GM21825 (cell line): Measurements from ENCODE around the gene DBP.
"Not testable (repeated sequence)": the region's sequence is repeated elsewhere in the genome, so short reads cannot be mapped to it uniquely, and the experiment has no call there.

Experiments used
- ATAC-seq: cut with Tn5 transposase; IDR thresholded peaks from one replicate; pipeline ENCODE4 v1.9.1; 2021; ENCODE audit warnings: mild to moderate bottlenecking, moderate library complexity; ENCODE audit not compliant: unreplicated experiment

DBP gene

DNA sequence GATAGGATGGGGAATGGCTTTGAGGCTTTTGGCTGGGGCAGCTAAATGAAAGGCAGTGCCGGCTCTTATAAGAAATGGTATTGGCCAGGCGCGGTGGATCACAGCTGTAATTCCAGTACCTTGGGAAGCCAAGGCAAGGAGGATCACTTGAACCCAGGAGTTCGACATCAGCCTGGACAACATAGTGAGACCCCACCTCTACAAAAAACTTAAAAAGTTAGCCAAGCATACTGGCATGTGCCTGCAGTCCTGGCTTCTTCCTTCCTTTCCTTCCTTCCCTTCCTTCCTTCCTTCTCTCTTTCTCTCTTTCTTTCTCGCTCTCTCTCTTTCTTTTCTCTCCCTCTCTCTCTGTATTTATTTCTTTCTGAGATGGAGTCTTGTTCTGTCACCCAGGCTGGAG is 5.7 kb upstream of the DBP start:
- ATAC-seq: no peak

GRCh38 chr19:48641850-48642249 is 4.7 kb upstream of the DBP start:
- ATAC-seq: no peak

DNA sequence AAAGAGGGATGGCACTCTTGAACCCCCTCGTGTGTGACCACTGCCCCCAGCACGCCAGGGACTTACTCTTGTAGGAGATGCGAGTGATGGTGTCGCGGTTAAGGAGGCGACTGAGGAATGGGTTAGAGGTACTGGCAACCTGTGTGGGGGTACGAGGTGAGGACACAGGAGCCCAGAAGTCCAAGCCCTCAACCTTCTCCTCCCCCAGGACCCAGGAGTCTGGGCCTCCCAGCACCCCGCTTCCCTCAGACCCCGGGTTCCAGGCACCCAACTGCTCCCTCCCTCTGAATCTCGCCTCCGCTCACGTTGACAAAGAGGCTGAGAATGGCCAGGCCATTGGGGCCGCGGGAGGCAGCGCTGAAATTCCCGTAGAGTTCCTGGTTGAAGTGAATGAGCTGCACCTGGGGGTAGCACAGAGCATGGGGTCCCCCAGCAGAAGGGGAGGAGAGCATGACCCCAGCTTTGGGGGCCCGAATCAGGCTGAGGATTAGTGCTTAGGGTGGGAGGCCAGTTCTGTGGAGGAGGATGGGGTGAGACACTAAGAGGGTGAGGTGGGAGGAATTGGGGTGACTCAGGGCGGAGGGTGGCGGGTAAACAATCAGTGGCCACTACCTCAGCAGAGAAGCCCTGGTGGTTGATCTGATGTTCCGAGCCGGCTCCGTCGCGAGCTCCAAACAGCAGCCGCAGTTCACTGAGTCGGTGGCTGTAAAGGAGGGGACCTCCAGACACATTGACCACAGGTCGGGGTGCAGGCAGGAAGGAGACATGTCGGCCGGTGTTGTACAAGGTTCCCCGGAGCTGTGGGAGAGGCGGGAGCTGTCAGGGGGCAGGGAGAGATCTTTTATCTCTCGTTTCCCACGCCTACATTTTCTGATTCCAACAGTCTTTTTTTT is 2.5 kb upstream of the DBP start:
- no peak for ATAC-seq

GRCh38 chr19:48638831-48639381 is 1.7 kb upstream of the DBP start:
- ATAC-seq: no peak

GRCh38 chr19:48637948-48638830 is 1.0 kb upstream of the DBP start:
- peak; percentile 5 for ATAC-seq

GRCh38 chr19:48637449-48637947 is 319 bp upstream of the DBP start:
- peak; percentile 59 for ATAC-seq

DNA sequence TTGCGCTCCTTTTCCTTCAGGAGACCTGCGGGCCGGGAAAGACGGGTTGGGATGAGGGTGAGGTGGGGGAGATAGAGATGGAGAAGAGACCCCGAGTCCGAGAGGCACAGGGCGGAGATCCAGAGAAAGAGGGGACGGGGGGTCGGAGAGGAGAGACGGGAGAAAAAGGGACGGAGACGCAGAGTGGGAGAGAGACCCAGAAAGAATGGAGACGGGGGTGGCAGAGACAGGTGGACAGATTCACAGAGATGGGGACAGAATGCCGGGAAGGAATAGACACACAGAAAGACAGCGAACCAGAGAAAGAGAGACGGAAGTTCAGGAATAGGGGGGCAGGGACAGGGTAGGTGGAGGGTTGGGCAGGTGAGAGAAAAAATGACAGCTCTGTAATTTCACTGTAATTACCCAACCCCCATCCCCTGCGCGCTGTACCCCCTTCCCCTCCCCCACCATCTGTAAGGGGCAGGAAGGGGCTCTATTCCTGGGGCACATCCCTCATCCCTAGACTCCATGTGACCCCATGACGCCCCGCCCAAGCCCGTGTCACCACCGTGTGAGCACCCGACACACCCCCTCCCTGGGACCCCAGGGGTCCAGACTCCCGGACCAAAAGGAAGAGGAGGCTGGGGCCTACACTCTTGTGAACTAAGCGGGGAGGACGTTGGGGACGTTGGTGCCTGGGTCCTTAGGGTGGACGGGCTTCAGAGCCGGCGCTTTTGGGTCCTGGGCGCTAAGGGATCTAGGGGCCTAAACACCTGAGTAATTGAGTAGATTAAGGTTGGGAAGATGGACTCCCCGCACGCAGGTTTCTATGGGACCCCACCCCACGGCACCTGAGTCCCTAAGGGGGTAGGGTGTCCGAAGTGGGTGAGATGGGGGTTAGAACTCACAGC is 967 bp downstream of the DBP start:
- ATAC-seq: no peak

- no peak for ATAC-seq
Measured at GRCh38 chr19:48635263-48635965, 1.8 kb downstream of the DBP start.

DNA sequence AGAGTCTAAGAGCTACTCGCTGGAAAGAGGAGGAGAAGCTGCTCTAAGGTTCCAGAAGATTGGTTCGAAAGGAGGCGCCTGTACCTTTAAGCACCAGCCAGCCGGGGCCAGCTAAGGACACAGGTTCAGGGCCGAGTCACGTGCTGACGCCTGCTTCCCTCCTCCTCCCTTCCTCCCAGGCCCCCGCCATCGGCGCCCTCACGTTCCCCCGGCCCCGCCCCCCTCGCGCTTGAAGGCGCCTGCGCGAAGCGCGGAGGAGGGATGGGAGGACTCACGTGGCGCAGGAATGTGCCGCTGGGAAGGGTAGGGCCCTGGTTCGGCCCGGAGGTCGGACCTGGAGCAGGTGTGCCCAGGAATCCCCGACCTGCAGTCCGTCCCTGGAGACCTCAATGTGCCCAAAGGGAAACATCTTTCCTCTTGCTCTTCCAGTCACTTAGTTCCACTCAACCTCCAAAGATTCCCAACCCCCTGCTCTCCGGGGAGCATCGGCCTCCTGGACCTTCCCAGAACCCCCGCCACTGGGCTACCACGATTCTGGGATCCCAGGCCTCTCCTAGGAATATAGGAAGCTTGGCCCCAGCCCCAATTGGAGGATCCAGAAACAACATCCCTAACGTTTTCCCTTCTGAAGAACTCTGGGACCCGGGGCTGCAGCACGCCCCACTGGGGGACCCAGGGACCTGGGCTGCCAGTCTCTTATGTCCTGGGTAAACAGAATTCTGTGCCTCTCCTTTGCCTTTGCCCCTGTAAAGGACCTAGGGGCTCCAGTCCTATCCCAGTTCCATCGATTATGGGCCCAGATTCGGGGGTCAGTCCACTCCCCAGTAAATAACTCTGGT is 2.5 kb downstream of the DBP start:
- ATAC-seq: peak; percentile 34

- ATAC-seq: no peak
Measured at GRCh38 chr19:48634036-48634342, 3.2 kb downstream of the DBP start.

DNA sequence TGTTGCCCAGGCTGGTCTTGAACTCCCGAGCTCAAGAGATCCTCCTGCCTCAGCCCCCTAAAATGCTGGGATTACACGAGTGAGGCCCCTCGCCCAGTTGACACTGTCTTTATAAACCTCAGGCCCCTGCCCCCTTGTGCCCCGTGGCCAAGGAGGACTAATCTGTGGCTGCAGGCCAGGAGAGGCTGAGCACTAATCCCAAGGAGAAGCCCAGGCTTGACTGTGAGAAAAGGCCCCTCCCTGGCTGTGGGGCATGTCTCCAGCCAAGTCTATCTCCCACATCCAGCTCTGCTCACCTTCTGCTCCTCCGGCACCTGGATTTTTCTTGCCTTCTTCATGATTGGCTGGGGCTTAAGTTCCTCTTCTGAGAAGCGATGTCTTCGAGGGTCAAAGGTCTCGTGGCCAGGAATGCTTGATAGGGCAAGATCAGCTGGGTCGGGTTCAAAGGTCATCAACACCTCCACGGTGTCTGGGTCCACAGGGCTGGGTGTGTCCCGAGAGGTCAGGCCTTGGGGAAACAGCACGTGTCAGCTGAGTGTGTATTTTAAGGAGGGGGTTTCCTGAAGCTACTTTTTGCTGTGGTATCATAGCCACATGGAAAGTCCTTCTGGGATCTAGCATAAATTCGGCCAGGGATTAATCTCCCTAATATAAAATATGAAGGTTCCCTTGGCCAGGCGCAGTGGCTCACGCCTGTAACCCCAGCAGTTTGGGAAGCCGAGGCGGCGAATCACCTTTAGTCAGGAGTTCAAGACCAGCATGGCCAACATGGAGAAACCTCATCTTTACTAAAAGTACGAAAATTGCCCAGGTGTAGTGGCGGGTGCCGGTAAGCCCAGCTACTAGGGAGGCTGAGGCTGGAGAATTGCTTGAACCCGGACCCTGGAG is 3.8 kb downstream of the DBP start:
- ATAC-seq: no peak

GRCh38 chr19:48632692-48633147 is 4.5 kb downstream of the DBP start:
- ATAC-seq: no peak

- ATAC-seq: not testable (repeated sequence)
Measured at GRCh38 chr19:48632286-48632685, 4.9 kb downstream of the DBP start.

DNA sequence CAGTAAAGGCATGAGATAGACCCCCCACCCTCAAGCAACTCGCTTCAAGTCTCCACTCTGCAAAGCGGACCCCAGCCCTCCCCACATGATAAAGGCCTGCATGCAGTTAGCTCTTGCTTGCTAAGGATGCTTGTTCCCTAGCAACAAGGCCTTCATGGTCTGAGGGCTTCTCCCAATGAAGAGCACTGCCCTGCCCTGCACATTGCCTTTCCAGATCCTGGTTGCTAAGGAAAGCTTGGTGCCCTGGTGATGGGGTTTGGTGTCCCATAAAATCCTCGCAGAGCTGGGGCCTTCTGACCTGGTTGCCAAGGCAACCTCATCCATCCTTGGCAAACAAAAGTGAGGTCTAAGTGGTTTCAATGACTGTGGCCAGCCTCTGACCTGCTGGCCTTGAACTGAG is 6.0 kb downstream of the DBP start:
- ATAC-seq: no peak

DNA sequence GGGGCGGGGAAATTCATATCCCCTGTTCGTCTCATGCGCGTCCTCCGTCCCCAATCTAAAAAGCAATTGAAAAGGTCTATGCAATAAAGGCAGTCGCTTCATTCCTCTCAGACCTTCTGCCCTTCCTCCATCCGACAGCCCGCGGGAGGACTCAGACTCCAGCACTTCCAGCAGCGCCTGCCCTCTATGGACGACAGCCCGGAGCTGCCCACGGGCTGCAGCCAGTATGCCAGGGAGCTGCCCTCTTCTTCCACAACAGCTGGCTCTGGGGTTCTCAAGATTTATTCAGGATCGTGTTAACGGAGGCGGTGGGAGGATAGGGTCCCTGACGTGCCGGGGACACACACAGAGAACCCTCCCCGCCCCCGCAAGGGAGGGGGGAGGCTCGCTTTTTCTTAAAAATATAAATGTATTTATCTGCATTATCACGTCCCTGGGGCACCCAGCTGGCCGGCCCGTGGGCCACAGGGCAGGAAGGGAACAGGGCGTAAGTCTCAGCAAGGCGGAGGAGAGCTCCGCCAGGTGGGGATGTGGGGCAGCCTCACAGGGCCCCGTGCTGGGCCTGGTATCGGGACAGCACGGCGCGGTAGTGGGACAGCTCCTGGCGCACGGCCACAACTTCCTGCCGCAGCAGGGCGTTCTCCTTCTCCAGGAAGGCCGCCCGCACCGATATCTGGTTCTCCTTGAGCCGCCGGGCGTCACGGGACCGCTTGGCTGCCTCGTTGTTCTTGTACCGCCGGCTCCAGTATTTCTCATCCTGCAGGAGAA is 6.7 kb downstream of the DBP start:
- no peak for ATAC-seq

DNA sequence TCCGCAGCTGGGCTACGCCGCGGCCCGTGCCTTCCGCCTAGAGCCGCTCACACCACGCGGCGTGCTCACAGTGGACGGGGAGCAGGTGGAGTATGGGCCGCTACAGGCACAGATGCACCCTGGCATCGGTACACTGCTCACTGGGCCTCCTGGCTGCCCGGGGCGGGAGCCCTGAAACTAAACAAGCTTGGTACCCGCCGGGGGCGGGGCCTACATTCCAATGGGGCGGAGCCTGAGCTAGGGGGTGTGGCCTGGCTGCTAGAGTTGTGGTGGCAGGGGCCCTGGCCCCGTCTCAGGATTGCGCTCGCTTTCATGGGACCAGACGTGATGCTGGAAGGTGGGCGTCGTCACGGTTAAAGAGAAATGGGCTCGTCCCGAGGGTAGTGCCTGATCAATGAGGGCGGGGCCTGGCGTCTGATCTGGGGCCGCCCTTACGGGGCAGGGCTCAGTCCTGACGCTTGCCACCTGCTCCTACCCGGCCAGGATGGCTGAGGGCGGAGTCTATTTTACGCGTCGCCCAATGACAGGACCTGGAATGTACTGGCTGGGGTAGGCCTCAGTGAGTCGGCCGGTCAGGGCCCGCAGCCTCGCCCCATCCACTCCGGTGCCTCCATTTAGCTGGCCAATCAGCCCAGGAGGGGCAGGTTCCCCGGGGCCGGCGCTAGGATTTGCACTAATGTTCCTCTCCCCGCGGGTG is 7.4 kb downstream of the DBP start:
- ATAC-seq: no peak

DNA sequence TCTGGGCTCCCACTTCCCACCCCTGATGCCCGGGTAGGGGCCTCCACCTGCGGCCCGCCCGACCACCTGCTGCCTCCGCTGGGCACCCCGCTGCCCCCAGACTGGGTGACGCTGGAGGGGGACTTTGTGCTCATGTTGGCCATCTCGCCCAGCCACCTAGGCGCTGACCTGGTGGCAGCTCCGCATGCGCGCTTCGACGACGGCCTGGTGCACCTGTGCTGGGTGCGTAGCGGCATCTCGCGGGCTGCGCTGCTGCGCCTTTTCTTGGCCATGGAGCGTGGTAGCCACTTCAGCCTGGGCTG is 7.9 kb downstream of the DBP start:
- ATAC-seq: no peak
